Spleen (tissue), 11 donors: ENCODE measurements around the gene KANSL1L. TPM values are rescaled to one million over a fixed set of nuclear protein-coding genes. Genes with fewer than 3 reads are reported as not detected.

ENCODE experiments used
- DNase-seq: peaks from one replicate; pipeline ENCODE4 v3.0.0-alpha.2; 2020
- H3K27ac ChIP-seq, 8 donors: fragments of 200-600 bp; sonication (generic) in 7 of 8; 1 replicate in 4 of 8; 2 replicates in 4 of 8; pipeline versions ENCODE4 v1.5.0 to v1.8.0; 2016 to 2021; ENCODE audit warnings: inconsistent platforms in 4 of 8, mild to moderate bottlenecking in 4 of 8, moderate library complexity in 1 of 8
- H3K27me3 ChIP-seq, 7 donors: fragments of 200-600 bp; sonication (generic) in 6 of 7; replicated peaks in 1 of 7; 1 replicate in 4 of 7; 2 replicates in 3 of 7; pipeline versions ENCODE4 v1.5.0 to v1.8.0; 2016 to 2021; ENCODE audit warnings: inconsistent platforms in 3 of 7, mild to moderate bottlenecking in 1 of 7
- H3K36me3 ChIP-seq, 6 donors: fragments of 200-600 bp; sonication (generic) in 5 of 6; 1 replicate in 4 of 6; 2 replicates in 2 of 6; pipeline versions ENCODE4 v1.5.0 to v1.8.0; 2016 to 2021; ENCODE audit warnings: inconsistent platforms in 2 of 6
- H3K4me1 ChIP-seq, 6 donors: fragments of 200-600 bp; sonication (generic) in 5 of 6; 1 replicate in 3 of 6; 2 replicates in 3 of 6; pipeline versions ENCODE4 v1.5.0 to v1.8.0; 2016 to 2021; ENCODE audit warnings: inconsistent platforms in 3 of 6
- H3K4me3 ChIP-seq, 8 donors: fragments of 200-600 bp; sonication (generic) in 7 of 8; 1 replicate in 4 of 8; 2 replicates in 4 of 8; pipeline versions ENCODE4 v1.5.0 to v1.8.0; 2016 to 2021; ENCODE audit warnings: inconsistent platforms in 4 of 8, mild to moderate bottlenecking in 4 of 8, moderate library complexity in 2 of 8
- H3K9me3 ChIP-seq, 8 donors: fragments of 200-600 bp; sonication (generic) in 7 of 8; 1 replicate in 4 of 8; 2 replicates in 4 of 8; pipeline versions ENCODE4 v1.5.0 to v1.8.0; 2016 to 2021; ENCODE audit warnings: inconsistent platforms in 4 of 8
- POLR2A ChIP-seq, 3 donors: fragments of 450-650 bp; IDR thresholded peaks; one replicate each; pipeline ENCODE4 v1.5.1; 2017; ENCODE audit warnings: antibody characterized with exemption in 3 of 3, mild to moderate bottlenecking in 1 of 3
- POLR2AphosphoS5 ChIP-seq, 3 donors: sonication (generic); formaldehyde crosslinking; IDR thresholded peaks; one replicate each; pipeline ENCODE4 v1.5.1; 2017; ENCODE audit warnings: antibody characterized with exemption in 3 of 3
- WGBS, 5 donors: extraction: QIAGEN DNeasy Blood & Tissue Kit in 3 of 5; methylation state at CpG; one replicate each; pipeline versions ENCODE4 v1.1.5 to v1.1.7; 2013 to 2018; 5-methylcytosine and 5-hydroxymethylcytosine counted together
- intact Hi-C: fragments of 100-400 bp; cut with DNase I; formaldehyde crosslinking; loops from one replicate; pipeline ENCODE4 v1.15.0; 2023; ENCODE audit warnings: low total_unique reads
- polyA plus RNA-seq, 3 donors: library from polyadenylated mRNA; stranded (reverse); fragments of 200-250 nt; gene quantifications; one replicate each; pipeline ENCODE4 v1.2.1, GENCODE V29; 2013
- total RNA-seq, 7 donors: library from RNA; depleted of rRNA in 3 of 7; stranded (reverse); fragments of >200 nt in 3 of 7; fragmentation: NEBNext Ultra II Directional in 4 of 7; extraction: Animal tissue kit (Norgen Biotek cat#: 25700) in 4 of 7; gene quantifications; one replicate each; pipeline versions ENCODE4 v1.1.0 to v1.2.1, GENCODE V29; 2016 to 2021
- TF ChIP-seq, protein P1 (sequence below), 11 experiments: fragments of 200-600 bp in 7 of 11; fragments of 450-650 bp in 4 of 11; sonication (generic) in 4 of 11; IDR thresholded peaks in 8 of 11; conservative IDR thresholded peaks in 3 of 11; 1 replicate in 7 of 11; 2 replicates in 4 of 11; pipeline versions ENCODE4 v1.4.0 to v1.8.0; 2016 to 2021; ENCODE audit warnings: antibody characterized with exemption in 11 of 11, inconsistent platforms in 4 of 11, mild to moderate bottlenecking in 1 of 11
- donor health status: healthy with polysubstance abuse.
- donor health status: DM: no; HTN: no; CAD: no; lungs with moderate emphysema.
- donor health status: DM: no; HTN: no; CAD: no.
- donor health status: Bipolar disorder and iron deficiency.
- donor health status: healthy.
- donor health status: DM: no; HTN: no; CAD: no.
- donor health status: DM: yes; HTN: yes; CAD: no.

The KANSL1L gene
- total and polyA plus RNA-seq, 10 donors: 1.2 to 30.5 (median 15.3) TPM

DNA sequence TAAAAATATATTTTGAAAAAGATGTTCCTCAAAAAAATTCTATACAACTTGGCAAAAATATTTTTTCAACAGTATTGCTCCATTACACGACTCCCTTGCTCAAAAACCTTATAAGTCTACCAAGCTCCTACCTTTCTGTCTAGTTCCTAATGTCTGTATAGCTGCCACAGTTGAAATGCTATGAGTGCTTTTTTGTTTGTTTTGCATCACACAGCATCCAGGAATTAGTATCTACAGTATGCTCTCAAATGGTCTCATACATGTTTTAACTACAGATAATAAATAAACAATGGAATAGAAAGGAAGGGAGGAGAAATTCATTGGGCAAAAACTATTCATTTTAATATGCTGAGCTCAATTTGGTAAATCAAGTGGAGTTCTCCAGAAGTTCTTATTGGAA lies 36.7 kb upstream of the KANSL1L start:
- no peaks in the 10 kb centered on the region for H3K9me3 ChIP-seq
- intact Hi-C loops: no loop called here
- no peaks in the 10 kb centered on the region for H3K36me3 ChIP-seq
- WGBS, 5 donors: 70 to 89% (median 85%) methylated on average over 1 of the region's 1 CpG
- H3K4me3 ChIP-seq: no peak overlapping the region
- no peaks in the 10 kb centered on the region for H3K4me1 ChIP-seq
- H3K27ac ChIP-seq: no peak overlapping the region
- TF ChIP-seq POLR2AphosphoS5 (IDR thresholded peaks at IDR 0.05) (no peak), POLR2A (IDR thresholded peaks at IDR 0.05) (no peak)
- TF ChIP-seq, protein P1, sequence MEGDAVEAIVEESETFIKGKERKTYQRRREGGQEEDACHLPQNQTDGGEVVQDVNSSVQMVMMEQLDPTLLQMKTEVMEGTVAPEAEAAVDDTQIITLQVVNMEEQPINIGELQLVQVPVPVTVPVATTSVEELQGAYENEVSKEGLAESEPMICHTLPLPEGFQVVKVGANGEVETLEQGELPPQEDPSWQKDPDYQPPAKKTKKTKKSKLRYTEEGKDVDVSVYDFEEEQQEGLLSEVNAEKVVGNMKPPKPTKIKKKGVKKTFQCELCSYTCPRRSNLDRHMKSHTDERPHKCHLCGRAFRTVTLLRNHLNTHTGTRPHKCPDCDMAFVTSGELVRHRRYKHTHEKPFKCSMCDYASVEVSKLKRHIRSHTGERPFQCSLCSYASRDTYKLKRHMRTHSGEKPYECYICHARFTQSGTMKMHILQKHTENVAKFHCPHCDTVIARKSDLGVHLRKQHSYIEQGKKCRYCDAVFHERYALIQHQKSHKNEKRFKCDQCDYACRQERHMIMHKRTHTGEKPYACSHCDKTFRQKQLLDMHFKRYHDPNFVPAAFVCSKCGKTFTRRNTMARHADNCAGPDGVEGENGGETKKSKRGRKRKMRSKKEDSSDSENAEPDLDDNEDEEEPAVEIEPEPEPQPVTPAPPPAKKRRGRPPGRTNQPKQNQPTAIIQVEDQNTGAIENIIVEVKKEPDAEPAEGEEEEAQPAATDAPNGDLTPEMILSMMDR (IDR thresholded peaks at IDR 0.05 in 8 of 11, conservative IDR thresholded peaks at IDR 0.05 in 3 of 11): no peak
- H3K27me3 ChIP-seq: peaks cover 0 to 10% (median 0%) of the 10 kb centered on the region in 7 donors
- no peak for DNase-seq

DNA sequence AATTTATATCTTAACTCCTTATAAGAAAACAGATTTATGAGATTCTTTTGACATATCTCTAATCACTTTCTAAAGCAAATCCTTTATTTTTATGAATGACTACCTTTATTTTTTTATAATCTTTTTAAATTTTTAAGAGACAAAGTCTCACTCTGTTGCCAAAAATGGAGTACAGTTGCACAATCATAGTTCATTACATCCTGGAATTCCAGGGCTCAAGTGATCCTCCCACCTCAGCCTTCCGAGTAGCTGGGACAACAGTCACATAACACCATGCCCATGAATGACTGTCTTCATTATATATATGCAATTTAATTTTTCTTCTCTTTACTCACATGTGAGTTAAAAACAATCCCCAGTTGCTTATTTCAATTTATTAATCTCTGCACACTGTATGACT lies 32.3 kb upstream of the KANSL1L start:
- TF ChIP-seq POLR2AphosphoS5 (IDR thresholded peaks at IDR 0.05) (no peak), POLR2A (IDR thresholded peaks at IDR 0.05) (no peak)
- TF ChIP-seq, protein P1 (IDR thresholded peaks at IDR 0.05 in 8 of 11, conservative IDR thresholded peaks at IDR 0.05 in 3 of 11): no peak
- intact Hi-C loops: no loop called here
- Histone ChIP-seq H3K4me1 (no peaks in the 10 kb centered on the region), H3K36me3 (no peaks in the 10 kb centered on the region), H3K27me3 (peaks cover 0 to 16% (median 4%) of the 10 kb centered on the region in 7 donors), H3K4me3 (no peak overlapping the region), H3K9me3 (no peaks in the 10 kb centered on the region), H3K27ac (no peak overlapping the region)
- 59 to 93% (median 63%) methylated on average over 1 of the region's 1 CpG for WGBS, 5 donors
- no peak for DNase-seq

GRCh38 chr2:210203147-210203546 lies 31.9 kb upstream of the KANSL1L start:
- TF ChIP-seq POLR2A (IDR thresholded peaks at IDR 0.05) (no peak), POLR2AphosphoS5 (IDR thresholded peaks at IDR 0.05) (no peak)
- TF ChIP-seq, protein P1 (IDR thresholded peaks at IDR 0.05 in 8 of 11, conservative IDR thresholded peaks at IDR 0.05 in 3 of 11): no peak
- no peaks in the 10 kb centered on the region for H3K36me3 ChIP-seq
- no peak for DNase-seq
- H3K9me3 ChIP-seq: no peaks in the 10 kb centered on the region
- intact Hi-C loops: no loop called here
- H3K4me3 ChIP-seq: no peak overlapping the region
- peaks cover 0 to 16% (median 4%) of the 10 kb centered on the region in 7 donors for H3K27me3 ChIP-seq
- no peak overlapping the region for H3K27ac ChIP-seq
- WGBS, 5 donors: 74 to 96% (median 77%) methylated on average over 1 of the region's 1 CpG
- no peaks in the 10 kb centered on the region for H3K4me1 ChIP-seq

- intact Hi-C loops: loop anchor here (10.0 kb wide), 2 partner anchors 125 to 865 kb away; no protein-coding TSS in a partner anchor
- WGBS, 5 donors: 81 to 89% (median 84%) methylated on average over 3 of the region's 3 CpGs
- peaks cover 0 to 6% (median 4%) of the 10 kb centered on the region in 6 donors for H3K4me1 ChIP-seq
- no peaks in the 10 kb centered on the region for H3K36me3 ChIP-seq
- DNase-seq: no peak
- peaks cover 0 to 12% (median 3%) of the 10 kb centered on the region in 7 donors for H3K27me3 ChIP-seq
- TF ChIP-seq POLR2A (IDR thresholded peaks at IDR 0.05) (no peak), POLR2AphosphoS5 (IDR thresholded peaks at IDR 0.05) (no peak)
- TF ChIP-seq, protein P1 (IDR thresholded peaks at IDR 0.05 in 8 of 11, conservative IDR thresholded peaks at IDR 0.05 in 3 of 11): no peak
- no peak overlapping the region for H3K4me3 ChIP-seq
- no peaks in the 10 kb centered on the region for H3K9me3 ChIP-seq
- no peak overlapping the region for H3K27ac ChIP-seq
Observed at GRCh38 chr2:210199854-210200253, 28.6 kb upstream of the KANSL1L start.
